ENCODE measurements around the gene CDHR5.

CDHR5 gene

GRCh38 chr11:665062-665703 is 40.4 kb upstream of the CDHR5 start:
- Histone ChIP-seq H3K14ac (ENCODE audit: low read length) (no peak overlapping the region), H4K8ac (ENCODE audit: low read depth, low read length) (no peak overlapping the region), H3K79me1 (ENCODE audit: low read depth, low read length) (peaks cover 2% of the 10 kb centered on the region), H2BK12ac (ENCODE audit: low read length) (no peak overlapping the region), H3K9me3 (replicated peaks in 1 of 2; ENCODE audit: control insufficient read depth in 2 of 2, insufficient read depth in 1 of 2, low read depth in 1 of 2, low read length in 2 of 2) (peaks cover 2 to 5% of the 10 kb centered on the region in 2 donors), H3K4me1 (ENCODE audit: control insufficient read depth in 2 of 2, insufficient read depth in 1 of 2, low read depth in 1 of 2, low read length in 2 of 2) (no peaks in the 10 kb centered on the region), H2AK5ac (ENCODE audit: low read depth, low read length) (no peak overlapping the region), H3K9ac (ENCODE audit: low read depth, low read length, poor library complexity) (no peak overlapping the region), H2BK5ac (ENCODE audit: low read length) (no peak overlapping the region), H2BK15ac (ENCODE audit: low read length) (no peak overlapping the region), H3K36me3 (replicated peaks in 1 of 2; ENCODE audit: control insufficient read depth in 2 of 2, insufficient read depth in 2 of 2, low read length in 2 of 2) (peaks cover 15 to 67% of the 10 kb centered on the region in 2 donors), H3K4me3 (ENCODE audit: low read length in 2 of 2) (no peak overlapping the region), H2AFZ (ENCODE audit: low read length) (no peak overlapping the region), H3K18ac (ENCODE audit: low read length) (no peak overlapping the region), H2BK120ac (ENCODE audit: low read depth, low read length) (no peak overlapping the region), H3K27me3 (ENCODE audit: control insufficient read depth in 3 of 3, insufficient read depth in 3 of 3, low read depth in 1 of 3, low read length in 3 of 3) (no peaks in the 10 kb centered on the region), H3K4me2 (ENCODE audit: insufficient read depth, low read length, poor library complexity, severe bottlenecking) (no peak overlapping the region), H4K91ac (ENCODE audit: low read depth, low read length, poor library complexity) (no peak overlapping the region), H3K27ac (replicated peaks; ENCODE audit: low read length) (no peak overlapping the region), H3K4ac (ENCODE audit: low read length) (no peak overlapping the region), H3K23ac (ENCODE audit: low read depth, low read length, poor library complexity) (no peak overlapping the region)
- WGBS, 2 donors (ENCODE audit: extremely low coverage in 2 of 2, insufficient read length in 2 of 2, insufficient replicate concordance in 1 of 2), result no CpG with 5 or more reads among the region's 15 CpGs
- no peak for DNase-seq (ENCODE audit: low spot score)

DNA sequence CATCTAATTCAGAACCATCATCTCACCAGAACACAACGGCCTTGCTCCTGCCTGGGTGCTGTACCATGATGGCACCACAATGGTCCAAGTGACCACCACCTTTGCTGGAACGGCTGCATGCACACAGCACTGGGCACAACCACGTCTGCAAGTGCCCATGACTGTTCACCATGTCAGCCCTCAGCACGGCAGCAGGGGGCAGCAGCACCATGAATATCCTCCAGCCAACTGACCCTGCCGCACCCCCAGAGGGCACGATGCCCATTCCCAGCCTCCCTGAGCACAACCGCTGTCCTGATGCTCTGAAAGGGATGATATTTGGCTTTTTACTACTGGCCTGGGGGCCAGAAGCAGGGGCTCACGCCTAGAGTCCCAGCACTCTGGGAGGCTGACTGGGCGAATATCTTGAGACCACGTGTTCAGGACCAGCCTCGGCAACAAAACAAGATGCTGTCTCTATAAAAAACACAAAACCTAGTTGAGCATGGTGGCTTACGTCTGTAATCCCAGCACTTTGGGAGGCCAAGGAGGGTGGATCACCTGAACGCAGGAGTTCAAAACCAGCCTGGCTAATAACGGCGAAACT is 38.0 kb upstream of the CDHR5 start:
- no peak overlapping the region for H2BK15ac ChIP-seq (ENCODE audit: low read length)
- no CpG with 5 or more reads among the region's 15 CpGs for WGBS, 2 donors (ENCODE audit: extremely low coverage in 2 of 2, insufficient read length in 2 of 2, insufficient replicate concordance in 1 of 2)
- no peak overlapping the region for H3K14ac ChIP-seq (ENCODE audit: low read length)
- no peak overlapping the region for H3K4me2 ChIP-seq (ENCODE audit: insufficient read depth, low read length, poor library complexity, severe bottlenecking)
- peak overlapping the region; percentile 82 for H2BK12ac ChIP-seq (ENCODE audit: low read length)
- H3K23ac ChIP-seq (ENCODE audit: low read depth, low read length, poor library complexity), result peak overlapping the region; percentile 45
- H2AFZ ChIP-seq (ENCODE audit: low read length), result no peak overlapping the region
- no peak overlapping the region for H3K9ac ChIP-seq (ENCODE audit: low read depth, low read length, poor library complexity)
- H3K79me1 ChIP-seq (ENCODE audit: low read depth, low read length), result peaks cover 4% of the 10 kb centered on the region
- no peak overlapping the region for H3K18ac ChIP-seq (ENCODE audit: low read length)
- no peak overlapping the region for H3K27ac ChIP-seq (replicated peaks; ENCODE audit: low read length)
- H2BK5ac ChIP-seq (ENCODE audit: low read length), result no peak overlapping the region
- H3K9me3 ChIP-seq (replicated peaks in 1 of 2; ENCODE audit: control insufficient read depth in 2 of 2, insufficient read depth in 1 of 2, low read depth in 1 of 2, low read length in 2 of 2), result peaks cover 2 to 5% of the 10 kb centered on the region in 2 donors
- no peaks in the 10 kb centered on the region for H3K4me1 ChIP-seq (ENCODE audit: control insufficient read depth in 2 of 2, insufficient read depth in 1 of 2, low read depth in 1 of 2, low read length in 2 of 2)
- no peak overlapping the region for H3K4ac ChIP-seq (ENCODE audit: low read length)
- H3K27me3 ChIP-seq (ENCODE audit: control insufficient read depth in 3 of 3, insufficient read depth in 3 of 3, low read depth in 1 of 3, low read length in 3 of 3), result no peaks in the 10 kb centered on the region
- DNase-seq (ENCODE audit: low spot score), result no peak
- H2AK5ac ChIP-seq (ENCODE audit: low read depth, low read length), result peak overlapping the region; percentile 40
- no peak overlapping the region for H4K8ac ChIP-seq (ENCODE audit: low read depth, low read length)
- H4K91ac ChIP-seq (ENCODE audit: low read depth, low read length, poor library complexity), result no peak overlapping the region
- no peak overlapping the region for H3K4me3 ChIP-seq (ENCODE audit: low read length in 2 of 2)
- no peak overlapping the region for H2BK120ac ChIP-seq (ENCODE audit: low read depth, low read length)
- H3K36me3 ChIP-seq (replicated peaks in 1 of 2; ENCODE audit: control insufficient read depth in 2 of 2, insufficient read depth in 2 of 2, low read length in 2 of 2), result peaks cover 16 to 73% of the 10 kb centered on the region in 2 donors

GRCh38 chr11:660681-661444 is 36.1 kb upstream of the CDHR5 start:
- H3K9me3 ChIP-seq (replicated peaks in 1 of 2; ENCODE audit: control insufficient read depth in 2 of 2, insufficient read depth in 1 of 2, low read depth in 1 of 2, low read length in 2 of 2), result peaks cover 2 to 5% of the 10 kb centered on the region in 2 donors
- H4K8ac ChIP-seq (ENCODE audit: low read depth, low read length), result no peak overlapping the region
- no peak overlapping the region for H3K14ac ChIP-seq (ENCODE audit: low read length)
- no peak overlapping the region for H2BK5ac ChIP-seq (ENCODE audit: low read length)
- H3K79me1 ChIP-seq (ENCODE audit: low read depth, low read length), result peaks cover 6% of the 10 kb centered on the region
- peaks cover 18 to 74% of the 10 kb centered on the region in 2 donors for H3K36me3 ChIP-seq (replicated peaks in 1 of 2; ENCODE audit: control insufficient read depth in 2 of 2, insufficient read depth in 2 of 2, low read length in 2 of 2)
- no peak overlapping the region for H4K91ac ChIP-seq (ENCODE audit: low read depth, low read length, poor library complexity)
- H2AK5ac ChIP-seq (ENCODE audit: low read depth, low read length), result no peak overlapping the region
- H3K27ac ChIP-seq (replicated peaks; ENCODE audit: low read length), result no peak overlapping the region
- no peaks in the 10 kb centered on the region for H3K27me3 ChIP-seq (ENCODE audit: control insufficient read depth in 3 of 3, insufficient read depth in 3 of 3, low read depth in 1 of 3, low read length in 3 of 3)
- H3K4me1 ChIP-seq (ENCODE audit: control insufficient read depth in 2 of 2, insufficient read depth in 1 of 2, low read depth in 1 of 2, low read length in 2 of 2), result no peaks in the 10 kb centered on the region
- no peak overlapping the region for H3K4me3 ChIP-seq (ENCODE audit: low read length in 2 of 2)
- no peak overlapping the region for H3K23ac ChIP-seq (ENCODE audit: low read depth, low read length, poor library complexity)
- H2BK15ac ChIP-seq (ENCODE audit: low read length), result no peak overlapping the region
- no peak for DNase-seq (ENCODE audit: low spot score)
- H2BK12ac ChIP-seq (ENCODE audit: low read length), result no peak overlapping the region
- H2AFZ ChIP-seq (ENCODE audit: low read length), result no peak overlapping the region
- no peak overlapping the region for H2BK120ac ChIP-seq (ENCODE audit: low read depth, low read length)
- no peak overlapping the region for H3K4ac ChIP-seq (ENCODE audit: low read length)
- no CpG with 5 or more reads among the region's 19 CpGs for WGBS, 2 donors (ENCODE audit: extremely low coverage in 2 of 2, insufficient read length in 2 of 2, insufficient replicate concordance in 1 of 2)
- H3K18ac ChIP-seq (ENCODE audit: low read length), result no peak overlapping the region
- no peak overlapping the region for H3K9ac ChIP-seq (ENCODE audit: low read depth, low read length, poor library complexity)
- H3K4me2 ChIP-seq (ENCODE audit: insufficient read depth, low read length, poor library complexity, severe bottlenecking), result no peak overlapping the region

DNA sequence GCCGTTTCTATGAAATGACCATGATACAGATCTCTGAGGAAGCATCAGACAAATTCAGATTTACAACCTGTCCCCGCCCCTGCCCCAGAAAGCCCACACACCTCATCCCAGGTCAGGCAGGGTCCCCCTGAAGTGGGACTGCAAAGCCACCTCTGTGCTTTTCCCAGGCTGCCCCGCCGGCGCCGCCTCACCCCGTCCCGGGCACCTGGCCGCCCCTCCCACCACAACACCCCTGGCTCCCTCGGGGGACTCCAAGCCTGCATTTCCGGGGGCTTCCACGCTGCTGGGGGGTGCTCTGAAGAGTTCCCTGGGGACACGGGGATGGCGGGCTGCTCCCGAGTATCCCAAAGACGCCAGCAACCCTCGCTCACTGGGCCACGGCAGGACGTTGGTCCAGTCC is 35.5 kb upstream of the CDHR5 start:
- Histone ChIP-seq H3K36me3 (replicated peaks in 1 of 2; ENCODE audit: control insufficient read depth in 2 of 2, insufficient read depth in 2 of 2, low read length in 2 of 2) (peaks cover 14 to 69% of the 10 kb centered on the region in 2 donors), H3K4me2 (ENCODE audit: insufficient read depth, low read length, poor library complexity, severe bottlenecking) (no peak overlapping the region), H2BK15ac (ENCODE audit: low read length) (no peak overlapping the region), H3K27ac (replicated peaks; ENCODE audit: low read length) (no peak overlapping the region), H2AK5ac (ENCODE audit: low read depth, low read length) (no peak overlapping the region), H3K18ac (ENCODE audit: low read length) (no peak overlapping the region), H3K4me1 (ENCODE audit: control insufficient read depth in 2 of 2, insufficient read depth in 1 of 2, low read depth in 1 of 2, low read length in 2 of 2) (no peaks in the 10 kb centered on the region), H4K8ac (ENCODE audit: low read depth, low read length) (no peak overlapping the region), H4K91ac (ENCODE audit: low read depth, low read length, poor library complexity) (no peak overlapping the region), H3K27me3 (ENCODE audit: control insufficient read depth in 3 of 3, insufficient read depth in 3 of 3, low read depth in 1 of 3, low read length in 3 of 3) (no peaks in the 10 kb centered on the region), H3K4me3 (ENCODE audit: low read length in 2 of 2) (no peak overlapping the region), H3K79me1 (ENCODE audit: low read depth, low read length) (peaks cover 6% of the 10 kb centered on the region), H2BK5ac (ENCODE audit: low read length) (no peak overlapping the region), H3K4ac (ENCODE audit: low read length) (no peak overlapping the region), H3K14ac (ENCODE audit: low read length) (no peak overlapping the region), H2BK12ac (ENCODE audit: low read length) (no peak overlapping the region), H2BK120ac (ENCODE audit: low read depth, low read length) (no peak overlapping the region), H3K9me3 (replicated peaks in 1 of 2; ENCODE audit: control insufficient read depth in 2 of 2, insufficient read depth in 1 of 2, low read depth in 1 of 2, low read length in 2 of 2) (peaks cover 0 to 3% of the 10 kb centered on the region in 2 donors), H3K9ac (ENCODE audit: low read depth, low read length, poor library complexity) (no peak overlapping the region), H3K23ac (ENCODE audit: low read depth, low read length, poor library complexity) (no peak overlapping the region), H2AFZ (ENCODE audit: low read length) (no peak overlapping the region)
- WGBS, 2 donors (ENCODE audit: extremely low coverage in 2 of 2, insufficient read length in 2 of 2, insufficient replicate concordance in 1 of 2), result no CpG with 5 or more reads among the region's 19 CpGs
- no peak for DNase-seq (ENCODE audit: low spot score)

Measured in neuronal stem cell (in vitro differentiated cells).